ENCODE data around the gene LTB4R2.

The LTB4R2 gene

GRCh38 chr14:24339284-24340151 is 29.6 kb downstream of the LTB4R2 start, which contains the start of gene RIPK3:
RIPK3 (minus strand) TSS chr14:24339991; CDS start chr14:24339826, 165 bp downstream.
- H3K4me3 ChIP-seq (ENCODE audit: control insufficient read depth, low read depth, low read length), result no peak within 1 kb of the TSS
- DNase-seq (ENCODE audit: low read depth), result no peak

GRCh38 chr14:24340606-24341005 is 30.7 kb downstream of the LTB4R2 start:
- TF ChIP-seq CTCF (conservative IDR thresholded peaks at IDR 0.05; ENCODE audit: control insufficient read depth, insufficient read depth, low read depth, low read length), result no peak
- no peak overlapping the region for H3K4me3 ChIP-seq (ENCODE audit: control insufficient read depth, low read depth, low read length)
- no peak for DNase-seq (ENCODE audit: low read depth)

More at GRCh38 chr14:24339284-24340151, 29.6 kb downstream of the LTB4R2 start, which contains the start of gene RIPK3:
- no peak for TF ChIP-seq CTCF (conservative IDR thresholded peaks at IDR 0.05; ENCODE audit: control insufficient read depth, insufficient read depth, low read depth, low read length)

- no peak overlapping the region for H3K4me3 ChIP-seq (ENCODE audit: control insufficient read depth, low read depth, low read length)
- DNase-seq (ENCODE audit: low read depth), result no peak
- no peak for TF ChIP-seq CTCF (conservative IDR thresholded peaks at IDR 0.05; ENCODE audit: control insufficient read depth, insufficient read depth, low read depth, low read length)
Observed at GRCh38 chr14:24342889-24343288, 32.9 kb downstream of the LTB4R2 start.

GRCh38 chr14:24343795-24344660 is 34.1 kb downstream of the LTB4R2 start:
- DNase-seq (ENCODE audit: low read depth), result no peak

GRCh38 chr14:24347134-24347533 is 37.2 kb downstream of the LTB4R2 start:
- no peak for DNase-seq (ENCODE audit: low read depth)
- TF ChIP-seq CTCF (conservative IDR thresholded peaks at IDR 0.05; ENCODE audit: control insufficient read depth, insufficient read depth, low read depth, low read length), result no peak

More at GRCh38 chr14:24343795-24344660, 34.1 kb downstream of the LTB4R2 start:
- H3K4me3 ChIP-seq (ENCODE audit: control insufficient read depth, low read depth, low read length), result no peak overlapping the region
- no peak for TF ChIP-seq CTCF (conservative IDR thresholded peaks at IDR 0.05; ENCODE audit: control insufficient read depth, insufficient read depth, low read depth, low read length)

GRCh38 chr14:24348186-24348585 is 38.2 kb downstream of the LTB4R2 start:
- no peak for DNase-seq (ENCODE audit: low read depth)
- no peak for TF ChIP-seq CTCF (conservative IDR thresholded peaks at IDR 0.05; ENCODE audit: control insufficient read depth, insufficient read depth, low read depth, low read length)
- H3K4me3 ChIP-seq (ENCODE audit: control insufficient read depth, low read depth, low read length), result no peak overlapping the region

More at GRCh38 chr14:24347134-24347533, 37.2 kb downstream of the LTB4R2 start:
- no peak overlapping the region for H3K4me3 ChIP-seq (ENCODE audit: control insufficient read depth, low read depth, low read length)

Data from fibroblast of mammary gland (primary cell).